K562 (cell line): ENCODE measurements around the gene RERE. TPM values are rescaled to one million over a fixed set of nuclear protein-coding genes. Genes with fewer than 3 reads are reported as not detected.

Experiments used
- ATF7 ChIP-seq: fragments of 450-650 bp; IDR thresholded peaks from 2 replicates; pipeline ENCODE4 v1.7.1; 2014; ENCODE audit warnings: mild to moderate bottlenecking, moderate library complexity
- CBFA2T3 ChIP-seq: fragments of 450-650 bp; IDR thresholded peaks from 2 replicates; pipeline ENCODE4 v1.6.1; 2017
- CXXC5 ChIP-seq: fragments of 250-450 bp; sonication (Bioruptor Pico); IDR thresholded peaks from 2 replicates; pipeline ENCODE4 v1.8.0; 2022; ENCODE audit warnings: inconsistent platforms, mild to moderate bottlenecking, moderate library complexity
- ELF4 ChIP-seq: fragments of 450-650 bp; formaldehyde crosslinking; IDR thresholded peaks from 2 replicates; pipeline ENCODE4 v1.4.0; 2022; ENCODE audit warnings: missing genetic modification characterization
- HCFC1 ChIP-seq: IDR thresholded peaks from 2 replicates; pipeline ENCODE4 v1.6.1; 2012; ENCODE audit warnings: low read depth, low read length, improper control_type of control experiment
- KDM2B ChIP-seq: fragments of 250-450 bp; sonication (Bioruptor Pico); IDR thresholded peaks from 2 replicates; pipeline ENCODE4 v1.8.0; 2021; ENCODE audit warnings: mild to moderate bottlenecking, moderate library complexity
- KLF10 ChIP-seq: fragments of 250-450 bp; sonication (Bioruptor Pico); IDR thresholded peaks from 2 replicates; pipeline ENCODE4 v1.6.1; 2021; ENCODE audit warnings: matching md5 sums
- NFRKB ChIP-seq: fragments of 450-650 bp; IDR thresholded peaks from 2 replicates; pipeline ENCODE4 v1.6.1; 2016; ENCODE audit warnings: low read depth
- NR2C2 ChIP-seq, 2 experiments: fragments of 200-800 bp in 1 of 2; sonication (Bioruptor generic) in 1 of 2; sonication (generic) in 1 of 2; formaldehyde crosslinking in 1 of 2; IDR thresholded peaks; 2 replicates each; pipeline versions ENCODE4 v1.6.1 to v1.8.0; 2016 to 2022; ENCODE audit warnings: mild to moderate bottlenecking in 1 of 2, missing compliant biosample characterization in 1 of 2, missing genetic modification characterization in 1 of 2, missing genetic modification reagents in 1 of 2
- OTX1 ChIP-seq: fragments of 450-650 bp; formaldehyde crosslinking; IDR thresholded peaks from 2 replicates; pipeline ENCODE4 v1.4.0; 2022; ENCODE audit warnings: mild to moderate bottlenecking
- TEAD2 ChIP-seq: fragments of 450-650 bp; IDR thresholded peaks from 2 replicates; pipeline ENCODE4 v1.6.1; 2016; ENCODE audit warnings: missing genetic modification characterization, control low read depth, missing compliant biosample characterization
- ZBTB40 ChIP-seq, 2 experiments: fragments of 450-650 bp in 1 of 2; sonication (generic) in 1 of 2; formaldehyde crosslinking in 1 of 2; IDR thresholded peaks; 2 replicates each; pipeline versions ENCODE4 v1.7.1 to v1.9.0; 2016 to 2022; ENCODE audit warnings: inconsistent platforms in 1 of 2, mild to moderate bottlenecking in 1 of 2, missing genetic modification reagents in 1 of 2
- ZFPM2 ChIP-seq: fragments of 250-450 bp; sonication (Bioruptor Pico); IDR thresholded peaks from 2 replicates; pipeline ENCODE4 v1.5.1; 2022; ENCODE audit warnings: mild to moderate bottlenecking
- ZNF76 ChIP-seq: fragments of 250-450 bp; sonication (Bioruptor Pico); IDR thresholded peaks from 2 replicates; pipeline ENCODE4 v1.4.0; 2020; ENCODE audit warnings: mild to moderate bottlenecking, moderate library complexity, borderline replicate concordance
- polyA plus RNA-seq, 8 experiments: library from polyadenylated mRNA; depleted of rRNA in 4 of 8; stranded (reverse) in 5 of 8; unstranded in 3 of 8; fragments of >200 nt; fragmentation: Nextera tagmentation in 2 of 8; fragmentation: Illumina TruSeq in 1 of 8; extraction: Ambion mirVana in 2 of 8; extraction: Trizol in 1 of 8; gene quantifications; 2 replicates each; pipeline versions ENCODE4 v1.2.1 to v1.2.3, GENCODE V29; 2011 to 2014; ENCODE audit warnings: inconsistent platforms in 1 of 8, missing spikeins in 1 of 8
- total RNA-seq, 7 experiments: library from RNA; depleted of rRNA in 6 of 7; stranded (reverse); fragments of >200 nt in 6 of 7; fragmentation: Illumina TruSeq in 2 of 7; extraction: Trizol in 2 of 7; gene quantifications; 2 replicates each; pipeline versions ENCODE4 v1.2.1 to v1.2.3, GENCODE V29; 2011 to 2021; ENCODE audit warnings: low replicate concordance in 1 of 7
- TF ChIP-seq, protein P1 (sequence below): fragments of 250-450 bp; sonication (Bioruptor Pico); IDR thresholded peaks from 2 replicates; pipeline ENCODE4 v1.6.1; 2021; ENCODE audit warnings: mild to moderate bottlenecking

RERE gene
- total and polyA plus RNA-seq, 9 of the 15 experiments (the other 6 are each of a cell fraction or from before 2014, with no cell fraction given) = 3.0 to 51.5 (median 13.4) TPM

- TF ChIP-seq ZBTB40 (IDR thresholded peaks at IDR 0.05) (0 out of 2 replicates have a peak, but pooled peaks have one; percentile 10), ZBTB40 (CRISPR knock-in tag; IDR thresholded peaks at IDR 0.05) (no peak), KLF10 (CRISPR knock-in tag) (no peak), OTX1 (CRISPR knock-in tag) (peak; percentile 13; the same call in 1 of the 2 replicates), NR2C2 (CRISPR knock-in tag; IDR thresholded peaks at IDR 0.05) (no peak), NR2C2 (tag; IDR thresholded peaks at IDR 0.05) (peak; percentile 81; the same call in 1 of the 2 replicates), KDM2B (CRISPR knock-in tag) (no peak), ZNF76 (CRISPR knock-in tag) (no peak), ELF4 (CRISPR knock-in tag) (0 out of 2 replicates have a peak, but pooled peaks have one; percentile 35), CBFA2T3 (peak; percentile 41; the same call in 1 of the 2 replicates), TEAD2 (tag) (no peak), ATF7 (peak; percentile 60; the same call in 1 of the 2 replicates), ZFPM2 (CRISPR knock-in tag) (0 out of 2 replicates have a peak, but pooled peaks have one; percentile 28), HCFC1 (no peak), CXXC5 (CRISPR knock-in tag) (0 out of 2 replicates have a peak, but pooled peaks have one; percentile 28), NFRKB (0 out of 2 replicates have a peak, but pooled peaks have one; percentile 22)
- TF ChIP-seq, protein P1, sequence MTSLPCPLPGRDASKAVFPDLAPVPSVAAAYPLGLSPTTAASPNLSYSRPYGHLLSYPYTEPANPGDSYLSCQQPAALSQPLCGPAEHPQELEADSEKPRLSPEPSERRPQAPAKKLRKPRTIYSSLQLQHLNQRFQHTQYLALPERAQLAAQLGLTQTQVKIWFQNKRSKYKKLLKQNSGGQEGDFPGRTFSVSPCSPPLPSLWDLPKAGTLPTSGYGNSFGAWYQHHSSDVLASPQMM = no peak
These were observed 156.0 kb downstream of the RERE start (continued) for GRCh38 chr1:8661185-8662110.
